LNCAP (cell line): ENCODE data around the gene NAALAD2.

Source experiments
- TF ChIP-seq, protein P1 (sequence below): fragments of 450-650 bp; IDR thresholded peaks from 2 replicates; pipeline ENCODE4 v1.5.1; 2017; ENCODE audit warnings: mild to moderate bottlenecking

The NAALAD2 gene

DNA sequence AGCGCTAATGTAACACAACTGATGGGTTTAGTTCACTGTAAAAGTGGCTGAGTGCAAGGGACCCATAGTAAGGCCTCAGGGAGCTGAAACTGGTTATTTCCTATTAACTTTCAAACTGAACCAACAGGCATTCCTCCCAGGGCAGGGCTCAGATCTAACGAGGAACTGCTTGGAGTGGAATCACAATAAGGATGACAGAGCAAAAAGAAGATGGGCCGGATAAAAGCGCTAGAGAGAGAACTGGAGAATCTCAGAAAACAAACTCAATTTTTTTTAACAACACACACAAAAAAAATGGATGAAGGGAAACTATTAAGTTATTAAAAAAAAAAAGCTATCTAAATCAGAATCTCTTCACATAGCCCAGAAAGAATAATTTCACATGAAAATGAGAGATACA is 102.5 kb downstream of the NAALAD2 start:
- TF ChIP-seq, protein P1, sequence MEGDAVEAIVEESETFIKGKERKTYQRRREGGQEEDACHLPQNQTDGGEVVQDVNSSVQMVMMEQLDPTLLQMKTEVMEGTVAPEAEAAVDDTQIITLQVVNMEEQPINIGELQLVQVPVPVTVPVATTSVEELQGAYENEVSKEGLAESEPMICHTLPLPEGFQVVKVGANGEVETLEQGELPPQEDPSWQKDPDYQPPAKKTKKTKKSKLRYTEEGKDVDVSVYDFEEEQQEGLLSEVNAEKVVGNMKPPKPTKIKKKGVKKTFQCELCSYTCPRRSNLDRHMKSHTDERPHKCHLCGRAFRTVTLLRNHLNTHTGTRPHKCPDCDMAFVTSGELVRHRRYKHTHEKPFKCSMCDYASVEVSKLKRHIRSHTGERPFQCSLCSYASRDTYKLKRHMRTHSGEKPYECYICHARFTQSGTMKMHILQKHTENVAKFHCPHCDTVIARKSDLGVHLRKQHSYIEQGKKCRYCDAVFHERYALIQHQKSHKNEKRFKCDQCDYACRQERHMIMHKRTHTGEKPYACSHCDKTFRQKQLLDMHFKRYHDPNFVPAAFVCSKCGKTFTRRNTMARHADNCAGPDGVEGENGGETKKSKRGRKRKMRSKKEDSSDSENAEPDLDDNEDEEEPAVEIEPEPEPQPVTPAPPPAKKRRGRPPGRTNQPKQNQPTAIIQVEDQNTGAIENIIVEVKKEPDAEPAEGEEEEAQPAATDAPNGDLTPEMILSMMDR: no peak

DNA sequence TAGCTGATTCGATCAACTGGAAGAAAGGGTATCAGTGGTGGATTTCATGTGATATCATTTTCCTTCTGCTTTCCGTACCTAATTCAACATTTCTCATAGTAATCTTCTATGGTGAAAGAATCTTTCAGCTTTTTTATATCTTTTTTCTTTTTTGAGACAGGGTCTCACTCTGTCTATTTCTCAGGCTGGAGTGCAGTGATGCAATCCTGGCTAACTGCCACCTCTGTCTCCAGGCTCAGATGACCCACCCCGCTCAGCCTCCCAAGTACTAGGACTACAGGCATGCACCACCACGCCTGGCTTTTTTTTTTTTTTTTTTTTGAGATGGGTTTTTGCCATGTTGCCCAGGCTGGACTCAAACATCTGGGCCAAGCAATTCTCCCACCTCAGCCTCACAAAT is 107.0 kb downstream of the NAALAD2 start:
- TF ChIP-seq, protein P1: no peak
